ENCODE data around the gene ENDOD1.

DNA sequence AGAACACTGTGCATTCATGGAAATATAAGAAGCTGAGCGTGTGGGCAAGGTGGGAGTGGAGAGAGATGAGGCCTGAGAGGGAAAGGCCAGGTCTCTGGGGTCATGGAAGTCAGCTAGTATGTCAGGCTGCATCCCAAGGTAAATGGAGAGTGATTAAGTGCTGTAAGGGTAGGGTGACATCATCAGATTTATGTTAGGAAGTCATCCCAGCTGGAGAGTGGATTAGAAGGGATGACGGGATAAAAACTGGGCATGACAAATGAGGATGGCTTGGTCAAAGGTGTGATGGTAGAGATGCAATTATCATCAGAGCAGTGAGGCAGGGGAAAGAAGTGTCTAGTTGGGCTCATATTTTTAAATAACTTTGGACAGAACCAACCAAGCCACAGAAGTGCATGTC is 3.5 kb upstream of the ENDOD1 start:
- TF ChIP-seq POLR2A (IDR thresholded peaks at IDR 0.05) (no peak), EP300 (IDR thresholded peaks at IDR 0.05) (no peak)
